Activated CD4-positive, alpha-beta T cell treated with anti-CD3 and anti-CD28 coated beads, Interleukin-2, amount 50 U/mL, for 24 hours (primary cell): ENCODE measurements around the gene IL27RA.

ENCODE experiments used
- DNase-seq, 2 donors: peaks; one replicate each; pipeline ENCODE4 v3.0.0-alpha.2; 2020; ENCODE audit warnings: low read depth in 1 of 2, low spot score in 1 of 2

IL27RA gene

GRCh38 chr19:14056741-14057356, 25.3 kb downstream of the IL27RA start:
- DNase-seq, result no peak

GRCh38 chr19:14058182-14059092, 26.9 kb downstream of the IL27RA start:
- no peak for DNase-seq

GRCh38 chr19:14059093-14059480, 27.5 kb downstream of the IL27RA start:
- DNase-seq, result peak in 1 of 2 donors; percentile 21

- DNase-seq, result no peak
These were observed 28.1 kb downstream of the IL27RA start for GRCh38 chr19:14059652-14060155.

- no peak for DNase-seq
These were observed 29.7 kb downstream of the IL27RA start for GRCh38 chr19:14061081-14061749.

GRCh38 chr19:14061751-14062557, 30.4 kb downstream of the IL27RA start, which contains the start of gene PALM3:
TSS of gene PALM3 (minus strand) at chr19:14062076. CDS start at chr19:14061980, 96 bp downstream.
- no peak for DNase-seq

- no peak for DNase-seq
These were observed 30.9 kb downstream of the IL27RA start for GRCh38 chr19:14062558-14062855.

- DNase-seq, result no peak
These were observed 31.5 kb downstream of the IL27RA start for GRCh38 chr19:14063105-14063504.

GRCh38 chr19:14066134-14066533, 34.6 kb downstream of the IL27RA start:
- DNase-seq, result no peak

- no peak for DNase-seq
These were observed 38.9 kb downstream of the IL27RA start for GRCh38 chr19:14070268-14071050.

- no peak for DNase-seq
These were observed 41.1 kb downstream of the IL27RA start, which contains the start of gene MISP3 for GRCh38 chr19:14072535-14073260. TSS of gene MISP3 (plus strand) at chr19:14072786. CDS start at chr19:14073310, 524 bp downstream.

- peak; percentile 41 to 64 for DNase-seq
These were observed 41.8 kb downstream of the IL27RA start for GRCh38 chr19:14073261-14073924.

GRCh38 chr19:14073925-14074838, 42.6 kb downstream of the IL27RA start:
- no peak for DNase-seq

GRCh38 chr19:14078411-14078810, 46.8 kb downstream of the IL27RA start:
- DNase-seq, result no peak

- DNase-seq, result peak; percentile 98 to 100
These were observed 49.6 kb downstream of the IL27RA start for GRCh38 chr19:14080887-14081796.

- no peak for DNase-seq
These were observed 50.5 kb downstream of the IL27RA start for GRCh38 chr19:14081797-14082674.
